OCI-M1 (cell line): ENCODE measurements around the gene MALT1.
"Not testable (repeated sequence)": the region's sequence is repeated elsewhere in the genome, so short reads cannot be mapped to it uniquely, and the experiment has no call there.

Source experiments
- DNase-seq: peaks from one replicate; lab custom pipeline; 2025; lab: John Stamatoyannopoulos, UW

Gene MALT1

DNA sequence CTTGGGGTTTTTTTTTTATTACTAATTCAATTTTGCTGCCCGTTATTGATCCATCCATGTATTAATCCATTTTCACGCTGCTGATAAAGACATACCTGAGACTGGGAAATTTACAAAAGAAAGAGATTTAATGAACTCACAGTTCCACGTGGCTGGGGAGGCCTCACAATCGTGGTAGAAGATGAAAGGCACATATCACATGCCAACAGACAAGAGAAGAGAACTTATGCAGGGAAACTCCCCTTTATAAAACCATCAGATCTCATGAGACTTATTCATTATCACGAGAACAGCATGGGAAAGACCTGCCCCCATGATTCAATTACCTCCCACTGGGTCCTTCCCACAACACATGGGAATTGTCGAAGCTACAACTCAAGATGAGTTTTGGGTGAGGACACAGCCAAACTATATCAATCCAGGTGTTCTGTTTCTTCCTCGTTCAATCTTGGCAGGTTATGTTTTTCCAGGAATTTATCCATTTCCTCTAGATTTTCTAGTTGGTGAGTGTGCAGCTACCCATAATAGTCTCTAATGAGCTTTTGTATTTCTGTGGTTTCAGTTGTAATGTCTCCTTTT is 18.0 kb upstream of the MALT1 start:
- not testable (repeated sequence) for DNase-seq

DNA sequence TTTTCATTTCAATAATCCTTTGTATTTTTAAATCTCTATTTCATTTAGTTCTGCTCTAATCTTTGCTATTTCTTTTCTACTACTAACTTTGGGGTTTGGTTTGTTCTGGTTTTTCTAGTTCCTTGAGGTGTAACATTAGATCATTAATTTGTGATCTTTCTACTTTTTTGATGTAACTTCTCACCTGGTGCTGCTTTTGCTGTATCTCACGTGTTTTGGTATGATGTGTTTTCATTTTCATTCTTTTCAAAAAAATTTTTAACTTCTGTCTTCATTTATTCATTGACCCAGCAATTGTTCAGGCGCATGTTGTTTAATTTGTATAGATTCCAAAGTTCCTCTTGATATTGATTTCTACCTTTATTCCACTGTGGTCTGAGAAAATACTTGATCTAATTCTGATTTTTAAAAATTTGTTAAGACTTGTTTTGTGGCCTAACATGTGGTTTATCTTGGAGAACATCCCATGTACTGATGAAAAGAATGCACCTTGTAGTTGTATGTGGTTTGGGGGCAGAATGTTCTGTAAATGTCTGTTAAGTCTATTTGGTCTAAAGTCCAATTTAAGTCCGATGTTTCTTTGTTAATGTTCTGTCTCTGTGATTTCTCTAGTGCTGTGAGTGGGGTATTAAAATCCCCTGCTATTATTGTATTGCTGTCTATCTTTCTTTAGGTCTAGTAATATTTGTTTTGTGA is 17.3 kb upstream of the MALT1 start:
- no peak for DNase-seq

DNA sequence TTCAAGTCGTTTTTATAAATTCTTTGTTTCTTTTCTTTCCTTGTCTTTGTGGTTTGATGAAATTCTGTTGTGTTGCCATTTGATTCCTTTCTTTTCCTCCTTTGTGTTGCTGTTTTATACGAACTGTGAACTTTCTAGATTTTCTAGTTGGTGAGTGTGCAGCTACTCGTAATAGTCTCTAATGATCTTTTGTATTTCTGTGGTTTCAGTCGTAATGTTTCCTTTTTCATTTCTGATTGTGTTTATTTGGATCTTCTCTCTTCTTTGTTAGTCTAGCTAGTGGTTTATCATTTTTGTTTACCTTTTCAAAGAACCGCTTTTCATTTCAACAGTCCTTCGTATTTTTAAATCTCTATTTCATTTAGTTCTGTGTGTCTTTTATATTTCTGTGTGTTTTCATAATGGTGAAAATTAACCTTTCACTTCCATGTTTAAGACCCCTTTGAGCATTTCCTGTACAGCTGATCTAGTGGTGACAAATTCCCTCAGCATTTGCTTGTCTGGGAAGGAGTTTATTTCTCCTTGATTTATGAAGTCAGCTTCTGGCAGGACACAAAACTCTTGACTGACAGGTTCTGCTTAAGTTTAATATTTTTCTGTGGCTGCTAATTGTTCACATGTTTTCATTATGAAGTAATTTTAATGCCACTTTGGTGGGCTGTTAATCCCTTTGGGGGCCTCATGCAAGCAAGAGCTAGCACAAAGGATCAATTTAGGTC is 16.2 kb upstream of the MALT1 start:
- no peak for DNase-seq

DNA sequence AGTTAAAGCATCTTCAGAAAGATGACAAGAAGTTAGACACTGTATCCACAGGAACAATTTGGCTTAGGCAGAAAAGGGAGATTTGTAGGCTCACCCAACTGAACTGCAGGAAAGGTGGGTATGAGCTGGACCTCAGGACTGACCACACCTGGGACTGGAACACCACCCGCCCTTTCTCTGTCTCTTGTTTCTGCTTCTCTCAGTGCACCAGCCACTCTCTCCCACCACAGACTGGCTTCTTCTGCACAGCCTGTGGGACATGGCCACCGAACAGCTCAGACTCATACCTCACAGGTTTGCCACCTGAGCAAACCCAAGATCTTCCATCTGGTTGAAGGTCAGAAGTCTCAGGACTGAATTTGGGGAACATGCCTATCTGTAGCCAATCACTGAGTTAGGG is 14.2 kb upstream of the MALT1 start:
- no peak for DNase-seq

DNA sequence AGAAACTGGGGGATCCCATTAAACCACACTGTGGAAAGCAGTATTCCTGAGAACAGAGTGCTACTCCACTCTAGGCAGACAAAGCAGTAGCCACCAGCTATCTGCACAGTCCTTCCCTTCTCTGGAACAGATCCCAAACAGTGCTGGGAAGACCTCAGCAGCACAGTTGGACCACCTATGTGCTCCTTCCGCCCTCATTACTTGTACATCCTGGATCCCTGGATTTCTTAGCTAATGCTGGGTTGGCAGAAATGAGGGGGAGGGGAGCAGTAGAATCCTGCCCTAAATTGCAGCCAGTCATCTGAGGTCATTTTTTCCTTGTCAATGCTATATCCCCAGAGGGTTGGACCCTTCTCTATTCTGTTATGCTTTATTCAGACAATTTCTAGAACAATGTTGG is 13.8 kb upstream of the MALT1 start:
- no peak for DNase-seq

DNA sequence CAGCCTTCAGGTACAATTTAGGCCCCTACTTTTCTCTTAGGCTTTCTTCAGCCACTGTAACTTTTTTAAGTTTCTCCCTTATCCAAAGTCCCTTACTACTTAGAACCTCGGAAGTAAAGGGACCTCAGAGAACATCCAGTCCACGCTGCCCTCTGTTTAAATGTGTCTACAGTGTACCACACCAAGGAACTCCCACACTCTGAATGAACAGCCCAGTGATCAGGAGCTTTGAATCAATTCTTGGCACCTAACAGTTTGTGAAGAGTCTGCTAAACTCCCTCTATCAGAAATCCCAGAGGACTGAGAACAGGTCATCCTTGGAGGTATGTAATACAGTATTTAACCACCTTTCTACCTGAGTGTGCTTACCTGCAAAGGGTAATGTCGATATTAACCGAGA is 11.6 kb upstream of the MALT1 start:
- DNase-seq, result no peak

DNA sequence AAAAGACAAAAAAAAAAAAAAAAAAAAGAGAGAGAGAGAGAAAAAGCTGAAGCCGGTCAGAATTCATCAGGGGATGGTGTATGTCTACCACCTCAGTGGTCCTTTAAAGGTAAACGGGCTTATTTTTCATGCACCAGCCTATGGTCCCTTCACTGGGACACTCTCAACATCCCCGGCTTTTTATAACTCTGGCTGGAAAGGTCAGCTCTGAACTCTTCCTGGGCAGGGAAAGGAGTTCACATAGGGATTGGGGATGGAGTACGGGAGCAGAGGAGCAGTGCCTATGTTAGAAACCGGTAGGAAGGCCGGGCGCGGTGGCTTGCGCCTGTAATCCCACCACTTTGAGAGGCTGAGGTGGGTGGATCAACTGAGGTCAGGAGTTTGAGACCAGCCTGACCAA is 10.3 kb upstream of the MALT1 start:
- no peak for DNase-seq

DNA sequence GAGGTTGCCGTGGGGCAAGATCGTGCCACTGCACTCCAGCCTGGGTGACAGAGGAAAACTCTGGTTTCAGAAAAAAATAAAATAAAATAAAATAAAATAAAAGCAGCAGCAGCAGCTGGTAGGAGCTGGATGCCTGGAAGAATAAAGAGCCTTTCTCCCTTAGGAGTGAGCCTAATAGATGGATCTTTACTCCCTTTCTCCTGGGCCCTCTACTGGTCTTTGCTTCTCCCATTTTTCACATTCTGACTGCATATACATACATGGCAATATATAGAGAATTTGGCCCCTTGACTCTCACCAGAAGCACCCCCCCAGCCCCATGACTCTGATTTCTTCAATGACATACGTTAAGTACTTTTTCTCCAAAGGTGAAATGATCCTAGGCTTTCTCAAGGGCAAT is 9.8 kb upstream of the MALT1 start:
- DNase-seq, result peak; percentile 13

DNA sequence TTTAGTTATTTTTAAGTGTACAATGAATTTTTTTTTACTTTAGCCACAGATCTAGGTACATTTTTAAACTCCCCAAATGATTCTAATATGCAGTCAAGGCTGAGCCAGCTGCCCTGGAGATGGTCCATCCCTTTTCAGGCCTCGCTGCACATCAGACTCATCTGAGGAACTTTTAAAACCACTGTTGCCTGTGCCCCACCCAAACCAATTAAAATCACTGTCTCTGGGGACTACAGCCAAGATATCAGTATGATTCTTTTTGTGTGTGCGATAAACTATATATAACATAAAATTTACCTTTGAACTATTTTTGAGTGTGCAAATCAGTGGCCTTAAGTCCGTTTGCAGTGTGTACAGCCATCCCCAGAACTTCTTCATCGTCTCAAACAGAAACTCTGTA is 9.1 kb upstream of the MALT1 start:
- DNase-seq, result no peak

DNA sequence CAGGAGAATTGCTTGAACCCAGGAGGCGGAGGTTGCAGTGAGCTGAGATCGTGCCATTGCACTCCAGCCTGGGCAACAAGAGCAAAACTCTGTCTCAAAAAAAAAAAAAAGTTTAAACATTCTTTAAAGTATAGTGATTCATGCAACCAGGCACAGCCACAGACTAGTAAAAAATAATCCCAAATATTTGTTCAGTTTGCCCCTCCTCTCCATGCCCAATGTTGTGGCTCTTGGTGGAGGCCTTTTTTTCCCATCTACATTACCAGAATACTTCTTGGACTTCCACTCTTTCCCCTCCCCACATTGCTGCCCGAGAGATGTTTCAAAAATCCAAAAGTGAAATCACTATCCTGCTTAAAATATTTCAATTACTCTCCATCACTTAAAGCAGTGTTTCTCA is 5.1 kb upstream of the MALT1 start:
- no peak for DNase-seq

DNA sequence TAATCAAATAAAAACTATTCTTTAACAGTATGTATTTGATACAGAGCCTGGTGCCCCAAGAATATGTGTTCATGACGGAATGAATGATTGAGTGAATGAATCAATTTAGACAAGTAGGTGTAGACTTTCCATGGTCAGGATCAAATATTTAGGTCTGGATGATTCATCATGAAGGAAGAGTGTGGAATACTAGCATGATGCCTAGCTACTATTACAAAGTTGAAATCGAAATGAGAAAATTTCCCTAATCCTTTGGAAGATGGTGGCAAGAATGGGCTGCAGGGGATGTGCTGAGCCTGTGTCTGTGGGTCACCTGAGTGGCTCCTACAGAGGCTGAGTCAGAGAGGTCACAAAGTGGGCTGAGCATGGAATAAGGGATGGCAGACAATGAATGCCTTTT is 3.1 kb upstream of the MALT1 start:
- DNase-seq, result no peak

DNA sequence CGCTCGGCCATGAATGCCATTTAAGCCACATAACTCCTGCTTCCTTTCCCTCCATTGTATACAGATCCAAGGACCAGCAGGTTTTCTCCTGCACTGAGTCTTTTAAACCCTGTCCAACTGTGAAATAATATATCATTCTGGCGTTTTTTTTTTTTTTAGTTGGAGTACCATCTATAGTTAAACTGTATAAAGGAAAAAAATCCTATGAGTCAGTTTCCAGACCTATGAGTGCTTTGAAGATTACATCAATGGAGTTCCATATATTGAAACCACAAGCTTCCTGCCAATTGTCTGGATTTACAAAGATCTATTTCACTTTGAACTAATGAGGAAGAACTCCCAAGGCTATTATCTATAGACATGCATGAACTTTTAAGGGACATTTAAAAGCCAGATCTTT is 2.4 kb upstream of the MALT1 start:
- peak; percentile 30 for DNase-seq

DNA sequence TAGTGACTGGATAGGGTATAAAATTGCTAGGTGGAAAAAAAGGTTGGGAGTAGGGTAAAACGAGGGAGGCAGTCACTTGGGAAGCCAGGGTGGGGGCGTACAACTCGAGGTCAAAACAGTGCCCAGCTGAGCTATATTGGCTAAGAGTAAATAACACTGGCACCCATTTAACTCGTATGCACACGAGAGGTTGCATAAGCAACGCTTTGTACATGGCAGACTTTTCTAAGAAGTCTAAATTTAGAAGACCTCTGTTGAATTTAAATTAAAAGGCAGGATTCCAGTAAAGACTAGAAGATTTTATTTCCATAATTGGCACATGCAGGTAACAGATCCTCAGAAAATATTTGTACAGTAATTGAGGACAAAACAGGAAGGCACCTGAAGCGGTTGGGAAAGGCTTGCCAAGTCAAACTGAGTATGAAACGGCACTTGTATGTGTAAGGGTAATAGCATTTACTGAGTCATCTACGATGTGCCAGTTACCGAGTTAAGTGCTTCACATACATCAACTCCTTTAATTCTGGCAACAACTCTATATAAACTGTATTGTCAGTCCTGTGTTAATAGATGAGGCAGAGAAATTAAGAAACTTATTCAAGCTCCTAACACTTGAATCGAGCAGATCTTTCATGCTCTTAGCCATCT is 1.4 kb upstream of the MALT1 start:
- no peak for DNase-seq

DNA sequence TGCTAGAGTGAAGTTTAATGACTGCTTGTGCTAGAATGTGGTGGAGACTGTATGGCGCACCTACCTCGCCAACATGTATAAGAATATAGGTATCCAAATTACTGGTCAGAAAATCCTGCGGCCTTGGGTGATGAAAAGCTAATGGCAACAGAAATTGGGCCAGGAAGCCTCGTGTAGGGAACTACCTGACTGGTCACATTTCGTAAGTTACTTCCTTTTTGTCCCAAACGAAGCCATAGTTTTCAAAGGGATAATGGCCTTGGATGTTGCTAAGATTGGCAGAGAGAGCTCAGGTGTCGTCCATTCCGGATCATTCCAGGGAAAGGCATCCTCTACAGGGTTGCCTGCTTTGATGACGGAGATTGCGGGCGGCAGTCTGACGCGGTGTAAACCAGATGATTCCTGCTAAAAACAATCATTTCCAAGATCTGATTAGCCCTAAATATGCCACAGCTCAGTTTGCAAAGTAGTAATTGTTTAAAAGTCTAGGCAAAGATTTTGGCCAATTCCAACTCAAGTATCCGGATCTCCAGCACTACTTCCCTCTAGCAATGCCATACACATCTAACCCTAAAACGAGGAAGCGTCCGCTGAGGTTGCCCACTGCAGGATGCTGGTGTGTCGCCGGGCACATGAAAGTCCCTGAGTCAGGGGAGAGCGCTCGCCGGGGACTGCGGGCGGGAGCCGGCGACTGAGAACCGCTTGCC is 708 bp upstream of the MALT1 start:
- DNase-seq, result no peak

DNA sequence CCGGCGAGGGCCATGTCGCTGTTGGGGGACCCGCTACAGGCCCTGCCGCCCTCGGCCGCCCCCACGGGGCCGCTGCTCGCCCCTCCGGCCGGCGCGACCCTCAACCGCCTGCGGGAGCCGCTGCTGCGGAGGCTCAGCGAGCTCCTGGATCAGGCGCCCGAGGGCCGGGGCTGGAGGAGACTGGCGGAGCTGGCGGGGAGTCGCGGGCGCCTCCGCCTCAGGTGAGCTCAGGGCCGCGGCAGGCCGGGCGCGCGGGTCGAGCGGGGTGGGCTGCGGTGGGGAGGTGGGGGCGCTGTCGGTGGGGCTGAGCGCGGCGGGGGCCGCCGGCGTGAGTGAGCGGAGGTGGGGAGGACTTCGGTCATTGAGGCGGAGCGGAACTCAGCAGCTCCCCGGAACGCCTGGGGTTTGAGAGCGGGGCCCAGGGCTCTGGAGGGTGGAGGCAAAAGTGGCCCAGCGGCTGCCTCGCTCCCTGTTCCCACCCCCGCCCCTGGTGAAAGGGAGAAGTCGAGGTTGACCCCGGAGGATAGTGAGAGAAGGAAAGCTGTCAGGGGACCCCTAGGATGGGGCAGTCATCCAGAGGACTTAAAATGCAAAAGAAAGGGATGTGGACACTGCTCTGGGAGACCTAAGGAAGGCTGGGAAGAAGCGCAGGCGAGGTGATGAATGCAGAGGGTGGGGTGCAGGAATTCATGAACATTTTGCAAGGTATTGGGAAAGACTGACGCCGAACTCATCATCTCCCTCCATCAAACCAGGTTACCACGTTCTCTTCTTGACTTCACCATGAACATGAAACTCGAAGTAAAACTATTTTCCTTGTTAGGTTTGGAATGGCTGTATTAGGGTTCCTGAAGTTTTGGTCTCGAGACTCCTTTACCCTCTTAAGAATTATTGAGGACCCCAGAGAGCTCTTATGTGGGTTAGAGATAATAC is 633 bp downstream of the MALT1 start:
- DNase-seq, result peak; percentile 50

DNA sequence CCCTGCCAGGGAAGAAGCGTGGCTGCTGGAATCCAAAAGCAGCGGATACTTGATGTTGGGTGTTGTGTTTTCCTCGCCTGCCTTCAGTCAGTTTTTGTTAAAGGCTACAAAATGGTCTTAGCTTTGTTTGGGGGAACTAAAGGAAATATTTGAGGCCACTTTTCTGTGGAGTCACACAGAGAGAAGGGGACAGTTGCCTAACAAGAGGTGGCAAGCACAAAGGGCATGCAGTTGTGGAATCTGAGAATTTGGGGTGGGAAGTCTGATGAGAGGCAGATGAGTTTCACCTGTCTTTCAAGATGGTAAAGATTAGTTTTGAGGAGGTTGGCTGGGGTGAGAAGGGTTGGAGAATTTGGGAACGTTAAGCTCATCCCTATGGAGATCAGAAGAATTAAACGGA is 2.9 kb downstream of the MALT1 start:
- no peak for DNase-seq

DNA sequence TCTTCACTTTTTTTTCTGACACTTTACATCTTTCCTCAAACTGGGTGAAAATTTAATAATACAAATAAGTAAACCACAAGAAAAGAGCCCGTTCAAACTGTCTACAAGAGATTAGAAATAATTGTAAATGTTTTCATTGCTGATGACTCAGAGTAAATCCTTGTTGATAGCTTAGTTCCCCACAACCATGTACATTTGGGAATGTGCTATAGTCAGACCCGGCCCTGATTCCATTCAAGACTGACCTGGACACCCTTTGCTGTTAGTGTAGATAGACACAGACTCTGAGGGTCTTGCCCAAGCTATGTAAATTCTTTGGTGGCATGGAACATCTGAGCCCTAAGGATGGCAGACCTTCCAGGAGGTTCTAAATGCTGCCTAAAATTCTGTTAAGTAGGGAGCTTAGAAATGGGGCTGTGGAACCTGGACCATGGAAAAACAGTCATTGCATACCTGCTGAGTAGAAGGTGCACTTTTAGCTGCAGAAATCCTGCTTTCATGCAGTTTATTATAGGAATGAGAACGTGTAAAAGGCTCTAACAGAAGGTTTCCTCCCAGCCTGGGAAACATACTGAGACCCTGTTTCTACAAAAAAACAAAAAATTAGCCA is 3.7 kb downstream of the MALT1 start:
- no peak for DNase-seq

DNA sequence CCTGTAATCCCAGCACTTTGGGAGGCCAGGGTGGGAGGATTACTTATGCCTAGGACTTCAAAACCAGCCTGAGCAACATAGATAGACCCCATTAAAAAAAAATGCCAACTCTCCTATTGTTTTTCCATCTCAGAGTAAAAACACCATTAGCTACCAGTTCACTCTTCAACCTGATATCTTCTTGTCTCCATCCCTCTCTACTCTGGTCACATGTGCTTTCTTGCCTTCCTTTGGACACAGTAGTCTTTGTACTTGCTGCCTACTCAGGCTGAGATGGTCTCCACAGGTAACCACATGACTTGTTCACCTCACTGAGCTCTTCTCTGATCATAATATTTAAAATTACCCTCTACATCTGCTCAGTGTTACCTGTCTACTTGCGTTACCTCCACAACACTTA is 5.0 kb downstream of the MALT1 start:
- DNase-seq, result no peak

DNA sequence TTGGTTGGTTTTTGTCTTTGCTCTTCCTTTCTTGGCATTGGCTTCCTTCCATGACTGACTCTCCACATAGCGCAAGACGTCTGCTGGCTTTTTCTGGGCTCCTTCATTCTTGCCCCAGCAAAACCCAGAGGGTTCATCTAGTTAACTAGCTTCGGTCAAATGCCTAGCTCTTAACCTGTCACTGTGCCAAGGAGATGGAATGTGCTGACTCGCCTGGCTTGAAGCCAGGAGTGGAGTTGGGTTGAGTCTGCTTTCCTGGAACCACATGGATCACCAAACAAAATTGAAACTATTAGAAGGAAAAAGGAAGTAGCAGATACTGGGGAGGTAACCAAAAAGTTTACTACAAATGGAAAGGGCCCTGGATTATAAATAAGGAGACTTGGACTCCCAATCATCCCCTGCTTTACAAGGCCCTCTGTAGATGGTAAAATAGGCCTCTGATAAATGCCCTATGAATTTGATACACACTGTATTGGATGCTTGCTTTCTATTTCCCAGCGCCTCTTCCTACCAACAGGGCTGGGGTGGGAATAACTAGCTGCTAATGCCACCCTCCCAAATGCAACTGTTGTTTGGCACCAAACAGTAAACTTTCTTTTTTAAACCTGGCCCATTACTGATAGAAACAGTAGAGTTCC is 11.3 kb downstream of the MALT1 start:
- peak; percentile 75 for DNase-seq

DNA sequence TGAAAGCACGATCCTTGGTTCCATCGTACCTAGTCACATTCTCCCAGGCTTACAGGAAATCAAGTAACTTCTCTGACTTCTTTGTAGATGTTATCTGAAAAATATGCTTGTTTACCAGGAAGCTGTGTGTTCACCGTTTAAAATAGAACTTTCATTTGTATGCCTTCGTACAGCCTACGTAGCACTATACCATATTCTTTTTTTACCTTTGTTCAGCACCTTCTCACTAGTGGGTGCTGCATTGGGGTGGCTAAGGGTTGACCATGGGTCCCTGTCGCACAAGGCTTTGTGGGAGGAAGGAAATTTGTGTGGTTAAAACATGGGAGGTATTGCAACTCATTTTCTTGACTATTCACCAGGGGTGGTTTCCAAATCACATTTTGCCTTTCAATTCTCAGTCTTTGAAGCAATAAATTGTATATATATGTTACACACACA is 16.6 kb downstream of the MALT1 start:
- DNase-seq, result no peak
